ENCODE results near the gene STK11IP.
A peak's percentile ranks its signal among the peaks of the same experiment; 100 is the strongest.

STK11IP gene

GRCh38 chr2:219597552-219598307 is at the start of gene STK11IP:
STK11IP (plus strand) TSS chr2:219597857; CDS start chr2:219598120, 263 bp downstream.
- peak; percentile 96 for DNase-seq

DNA sequence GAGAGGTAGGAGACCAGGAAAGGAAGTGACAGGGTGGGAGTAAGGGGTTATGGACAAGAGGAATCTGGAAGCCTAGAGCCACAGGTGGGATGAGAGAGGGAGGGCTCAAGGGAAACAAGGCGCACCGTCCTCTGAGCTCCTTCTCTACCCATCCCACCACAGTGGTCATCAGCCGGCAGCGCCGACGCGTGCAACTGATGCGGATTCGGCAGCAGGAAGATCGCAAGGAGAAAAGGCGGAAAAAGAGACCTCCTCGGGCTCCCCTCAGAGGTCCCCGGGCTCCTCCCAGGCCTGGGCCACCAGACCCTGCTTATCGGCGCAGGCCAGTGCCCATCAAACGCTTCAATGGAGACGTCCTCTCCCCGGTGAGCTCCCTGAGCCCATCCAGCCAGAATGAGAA is 48.7 kb upstream of the STK11IP start:
- DNase-seq: no peak

DNA sequence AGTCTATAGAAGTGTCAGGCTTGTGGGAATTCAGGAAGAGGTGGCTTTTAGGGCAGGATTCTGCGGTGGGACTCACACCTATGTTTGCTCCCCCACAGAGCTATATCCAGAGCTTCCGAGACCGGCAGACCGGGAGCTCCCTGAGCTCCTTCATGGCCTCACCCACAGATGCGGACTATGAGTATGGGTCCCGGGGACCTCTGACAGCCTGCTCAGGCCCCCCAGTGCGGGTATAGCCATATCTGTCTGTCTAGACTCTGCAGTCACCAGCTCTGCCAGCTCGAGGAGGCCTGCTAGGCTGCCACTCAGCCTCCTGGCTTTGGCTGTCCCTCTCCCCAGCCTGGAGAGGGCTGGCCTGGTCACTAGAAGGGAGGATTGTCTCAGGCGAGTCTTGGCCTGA is 48.0 kb upstream of the STK11IP start:
- no peak for DNase-seq

- DNase-seq: peak; percentile 86
Observed at GRCh38 chr2:219551441-219552381, 45.9 kb upstream of the STK11IP start.

- peak; percentile 65 for DNase-seq
Observed at GRCh38 chr2:219552382-219553167, 45.1 kb upstream of the STK11IP start.

DNA sequence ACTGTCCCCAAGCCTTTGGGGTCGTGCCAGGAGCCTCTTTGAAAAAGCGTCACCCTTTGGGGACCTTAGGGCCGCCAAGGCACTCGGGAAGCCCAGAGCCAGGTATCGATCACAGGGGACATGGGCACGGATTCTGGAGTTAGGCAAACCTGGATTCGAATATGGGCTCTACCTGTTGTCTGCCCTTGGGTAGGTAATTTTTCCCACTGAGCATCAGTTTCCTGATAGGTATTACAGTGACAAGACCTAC is 44.6 kb upstream of the STK11IP start:
- DNase-seq: no peak

- no peak for DNase-seq
Observed at GRCh38 chr2:219553463-219553963, 44.1 kb upstream of the STK11IP start.

DNA sequence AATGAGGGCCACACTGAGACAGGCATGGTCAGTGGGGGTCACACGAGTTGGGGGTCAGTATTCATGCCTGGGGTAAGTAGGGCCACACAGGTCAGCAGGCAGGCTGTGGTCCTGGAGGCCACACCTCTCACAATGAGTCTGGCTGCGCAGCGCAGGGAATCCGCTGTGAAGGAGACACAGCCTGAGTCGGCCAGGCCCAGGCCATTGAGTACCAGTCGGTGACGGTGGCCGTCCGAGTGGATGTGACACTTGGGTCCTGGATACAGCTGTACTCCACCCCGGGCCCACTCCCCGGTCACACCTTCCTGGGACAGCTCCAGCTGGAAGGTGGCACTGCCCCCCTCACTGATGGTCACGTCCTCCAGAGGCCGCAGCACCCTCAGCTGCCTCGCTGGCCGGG is 43.3 kb upstream of the STK11IP start:
- no peak for DNase-seq

DNA sequence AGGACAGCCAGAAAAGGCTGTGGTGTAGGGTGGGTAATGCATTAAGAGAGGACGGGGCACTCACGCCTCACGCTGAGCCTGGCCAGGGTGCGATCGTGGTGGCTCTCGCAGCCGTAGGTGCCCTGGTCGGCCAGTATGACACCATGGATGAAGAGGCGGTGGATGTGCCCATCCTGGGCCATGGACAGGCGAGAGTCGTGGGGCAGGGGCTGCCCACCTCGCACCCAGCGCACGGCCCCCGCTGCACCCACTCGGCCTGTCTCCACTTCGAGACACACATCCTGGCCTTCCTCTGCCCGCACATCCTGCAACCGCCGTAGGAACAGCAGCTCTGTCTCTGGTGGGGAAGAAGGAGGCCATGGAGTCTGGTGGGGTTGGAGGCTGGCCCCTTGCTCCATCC is 41.7 kb upstream of the STK11IP start:
- DNase-seq: no peak

DNA sequence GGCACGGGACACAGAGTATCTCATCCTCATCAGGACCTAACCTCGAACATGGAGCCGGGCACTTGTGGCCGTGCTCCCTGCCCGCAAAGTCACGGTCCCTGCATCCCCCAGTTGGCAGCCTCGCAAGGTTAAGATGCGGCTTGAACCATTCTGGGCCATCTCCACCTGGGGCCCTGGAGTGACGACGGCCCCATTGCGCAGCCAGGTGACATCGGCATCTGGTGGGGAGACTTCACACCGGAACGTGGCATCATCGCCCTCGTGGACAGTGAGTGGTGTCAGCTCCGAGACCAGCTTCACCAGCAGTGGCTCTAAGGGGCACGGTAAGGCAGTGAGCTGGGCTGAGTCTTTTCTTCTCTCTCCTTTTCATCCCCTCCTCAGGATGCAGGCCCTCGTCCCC is 41.2 kb upstream of the STK11IP start:
- DNase-seq: no peak

DNA sequence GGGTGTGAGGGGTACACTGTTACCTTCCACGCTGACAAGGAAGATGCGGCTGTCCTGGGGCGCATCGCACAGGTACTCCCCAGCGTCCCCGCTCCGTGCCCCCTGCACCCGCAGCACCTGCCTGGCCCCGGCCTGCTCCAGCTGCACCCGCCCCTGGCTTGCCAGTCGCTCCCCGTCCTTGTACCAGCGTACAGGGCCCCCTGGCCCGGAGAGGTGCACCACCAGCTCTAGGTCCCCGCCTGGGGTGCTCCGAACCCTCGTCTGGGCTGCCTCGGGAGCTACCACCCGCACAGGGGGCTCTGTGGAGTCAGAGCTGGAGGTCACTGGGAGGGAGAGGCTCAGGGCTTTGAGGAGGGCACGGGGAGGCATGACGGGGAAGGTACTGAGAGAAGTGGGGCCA is 40.3 kb upstream of the STK11IP start:
- DNase-seq: no peak

DNA sequence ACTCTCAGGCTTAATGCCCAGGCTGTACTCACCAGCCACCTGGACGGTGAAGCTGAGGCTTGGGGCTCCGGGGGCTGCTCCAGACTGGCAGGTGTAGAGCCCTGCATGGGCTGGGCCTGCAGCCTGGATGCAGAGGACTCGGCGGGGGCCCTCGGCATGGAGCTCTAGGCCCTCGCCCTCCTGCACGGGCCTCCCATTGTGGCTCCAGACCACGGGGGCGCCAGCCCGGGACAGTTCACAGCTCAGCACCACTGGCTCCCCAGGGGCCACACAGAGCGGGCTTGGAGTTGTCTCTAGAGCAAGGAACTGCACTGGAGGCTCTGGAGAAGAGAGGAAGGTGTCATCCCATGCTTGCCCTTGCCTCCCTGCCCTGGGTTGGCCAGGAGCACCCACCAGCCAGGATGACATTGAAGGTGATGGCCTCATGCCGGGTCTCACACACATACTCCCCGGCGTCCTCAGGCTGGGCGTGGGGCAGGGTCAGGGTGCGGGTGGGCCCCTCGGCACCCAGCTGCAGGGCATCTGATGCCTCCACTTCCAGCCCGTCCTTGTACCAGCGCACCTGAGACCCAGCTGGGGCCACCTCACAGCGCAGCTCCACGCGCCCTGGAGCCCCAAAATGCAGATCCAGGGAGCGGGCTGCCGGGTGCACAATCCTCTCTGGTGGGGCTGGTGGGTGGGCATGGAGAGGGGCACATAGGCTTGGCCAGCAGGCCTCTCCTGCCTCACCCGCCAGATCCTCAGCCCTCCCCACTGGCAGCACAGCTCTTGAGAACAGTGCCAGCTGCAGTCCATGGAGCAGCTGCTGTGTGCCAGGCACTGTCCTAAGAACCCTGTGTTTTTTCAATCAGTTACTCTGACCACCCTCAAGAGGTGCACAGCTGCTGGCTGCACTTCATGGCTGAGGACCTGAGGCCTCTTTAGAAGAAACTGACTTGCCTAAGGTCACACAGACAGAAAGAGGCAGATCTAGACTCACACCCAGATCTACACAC is 39.6 kb upstream of the STK11IP start:
- no peak for DNase-seq

- DNase-seq: peak; percentile 16
Observed at GRCh38 chr2:219559156-219559915, 38.3 kb upstream of the STK11IP start.

- DNase-seq: no peak
Observed at GRCh38 chr2:219560037-219560892, 37.4 kb upstream of the STK11IP start.

- DNase-seq: no peak
Observed at GRCh38 chr2:219560893-219561178, 36.8 kb upstream of the STK11IP start.

GRCh38 chr2:219561179-219562048 is 36.2 kb upstream of the STK11IP start:
- DNase-seq: no peak

GRCh38 chr2:219562049-219563020 is 35.3 kb upstream of the STK11IP start:
- DNase-seq: no peak

GRCh38 chr2:219563271-219563928 is 34.3 kb upstream of the STK11IP start:
- DNase-seq: no peak

Measured in NCI-H226 (cell line).